GDM1 (cell line): Measurements from ENCODE around the gene VGLL3.

ENCODE experiments used
- DNase-seq: peaks from one replicate; lab custom pipeline; 2025; lab: John Stamatoyannopoulos, UW

The VGLL3 gene

DNA sequence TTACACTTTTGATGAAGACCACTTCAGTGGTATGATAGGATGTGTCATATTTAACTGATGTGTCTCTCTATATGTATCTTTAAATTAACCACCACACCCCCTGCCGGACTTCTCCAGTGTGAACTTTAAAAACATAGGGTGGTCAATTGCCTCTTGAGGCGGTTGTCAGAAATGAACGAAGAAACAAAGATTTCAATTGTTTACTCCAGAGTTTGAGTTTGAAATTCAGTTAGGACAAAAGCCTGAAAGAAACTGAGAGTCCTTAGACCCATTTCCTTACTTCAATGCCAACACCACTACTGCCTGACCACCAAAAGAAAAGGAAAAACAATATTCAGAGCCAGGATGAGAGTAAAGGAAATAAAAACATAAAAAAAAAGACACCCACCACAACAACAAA is 40.2 kb downstream of the VGLL3 start:
- no peak for DNase-seq

DNA sequence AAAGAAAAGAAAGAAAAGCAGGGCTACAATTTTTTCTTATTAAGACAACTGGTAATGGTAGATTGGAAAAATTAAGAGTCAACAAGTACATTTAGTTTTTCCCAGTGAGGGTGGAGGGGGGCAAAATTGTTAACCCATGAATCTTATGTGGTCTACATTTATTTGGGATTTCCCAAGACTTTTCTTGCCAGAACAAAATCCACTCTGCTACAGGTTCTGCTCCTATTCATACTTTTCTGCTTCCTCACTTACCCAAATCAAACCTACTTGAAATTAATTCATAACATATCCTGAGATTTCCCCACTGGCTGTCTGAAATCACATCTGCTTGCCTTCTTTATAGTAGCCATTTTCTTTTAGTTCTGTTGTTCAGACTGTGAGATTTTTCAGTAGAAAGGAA is 41.1 kb downstream of the VGLL3 start:
- DNase-seq, result no peak

DNA sequence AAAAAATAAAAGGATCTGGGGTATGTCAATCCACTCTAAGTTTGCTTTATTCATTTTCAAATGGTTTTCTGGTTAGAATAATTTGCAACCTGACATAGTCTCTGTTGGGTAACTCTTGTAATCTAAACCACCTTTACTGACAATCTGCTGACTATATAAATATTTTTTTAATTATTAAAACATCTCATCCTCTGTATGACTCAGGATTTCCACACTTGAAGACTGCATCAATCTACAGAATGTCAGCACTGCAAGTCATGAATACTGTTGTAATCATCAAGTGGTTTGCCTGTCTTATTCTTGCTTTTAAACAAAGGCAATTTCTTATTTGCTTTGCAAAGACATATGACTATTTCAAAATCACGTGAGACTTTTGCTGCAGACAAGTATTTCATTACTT is 42.1 kb downstream of the VGLL3 start:
- DNase-seq, result no peak

DNA sequence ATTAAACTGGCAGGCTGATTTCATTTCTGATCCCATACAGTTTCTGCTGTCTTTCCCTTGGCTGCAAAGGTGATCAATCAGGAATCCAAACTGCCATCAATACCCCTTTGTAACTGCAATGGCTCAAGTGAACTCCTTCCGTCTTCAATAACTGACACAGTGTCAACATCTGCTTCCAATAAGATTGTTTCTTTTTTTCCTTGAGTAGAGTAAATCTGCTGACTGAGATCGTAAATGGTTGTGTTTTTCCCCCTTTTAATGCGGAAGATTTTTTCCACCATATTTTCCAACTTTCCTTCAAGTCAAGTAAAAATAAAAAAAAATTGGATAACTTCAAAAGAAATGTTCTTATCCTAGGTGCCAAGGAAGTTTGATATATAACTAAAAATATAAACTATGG is 48.7 kb downstream of the VGLL3 start:
- no peak for DNase-seq

DNA sequence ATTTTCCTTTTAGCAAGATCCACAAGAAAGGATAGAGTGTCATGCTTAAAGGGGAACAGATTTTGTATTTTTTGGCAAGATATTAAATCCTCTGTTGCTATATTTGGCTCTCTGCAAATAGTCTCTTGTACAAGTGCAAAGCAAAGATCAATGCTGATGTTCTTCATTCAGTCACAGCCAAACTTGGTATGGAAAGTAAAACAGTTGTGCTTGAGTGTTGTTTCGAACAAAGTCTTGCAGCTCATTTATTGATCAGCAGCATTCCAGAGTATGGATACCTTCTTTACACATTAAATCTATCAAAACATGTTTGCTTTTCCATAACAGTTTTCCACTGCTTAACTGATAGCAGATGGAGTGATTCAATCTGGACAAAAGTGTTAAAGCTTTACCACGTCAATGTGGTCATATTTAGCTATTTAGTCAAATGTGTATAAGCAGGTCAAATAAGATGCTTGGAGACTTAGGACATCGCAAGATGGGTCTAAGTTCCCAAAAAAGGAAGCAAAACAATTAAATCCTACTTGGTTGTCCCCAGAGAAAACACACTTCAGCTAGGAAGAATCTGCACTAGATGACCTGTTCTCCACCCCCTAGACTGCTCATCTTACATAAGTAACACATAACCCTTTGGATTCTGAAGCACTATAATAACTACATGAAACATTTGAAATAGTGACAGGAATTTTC is 52.4 kb downstream of the VGLL3 start:
- no peak for DNase-seq

DNA sequence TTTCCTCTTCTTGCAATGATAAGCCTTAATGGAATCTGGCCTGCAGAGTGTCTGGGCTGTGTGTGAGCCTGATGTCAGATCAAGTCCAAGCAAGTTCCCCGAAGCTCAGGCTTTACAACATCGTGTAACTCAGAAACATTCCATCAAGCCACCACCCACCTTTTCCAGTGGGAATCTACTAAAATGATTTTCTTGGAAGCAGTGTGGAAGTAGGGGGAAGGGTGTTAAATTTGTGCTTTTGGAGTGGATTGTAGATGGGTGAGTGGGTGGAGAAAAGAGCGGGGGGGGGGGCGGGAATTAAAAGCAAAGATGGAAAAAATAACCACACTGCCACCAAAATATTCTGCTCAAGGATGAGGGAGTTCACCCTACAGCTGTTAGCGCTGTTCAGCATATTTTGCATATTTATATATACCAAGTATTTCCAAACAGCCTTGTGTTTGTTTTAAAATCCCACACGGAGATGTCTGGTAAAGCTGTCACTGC is 53.6 kb downstream of the VGLL3 start:
- DNase-seq, result no peak

DNA sequence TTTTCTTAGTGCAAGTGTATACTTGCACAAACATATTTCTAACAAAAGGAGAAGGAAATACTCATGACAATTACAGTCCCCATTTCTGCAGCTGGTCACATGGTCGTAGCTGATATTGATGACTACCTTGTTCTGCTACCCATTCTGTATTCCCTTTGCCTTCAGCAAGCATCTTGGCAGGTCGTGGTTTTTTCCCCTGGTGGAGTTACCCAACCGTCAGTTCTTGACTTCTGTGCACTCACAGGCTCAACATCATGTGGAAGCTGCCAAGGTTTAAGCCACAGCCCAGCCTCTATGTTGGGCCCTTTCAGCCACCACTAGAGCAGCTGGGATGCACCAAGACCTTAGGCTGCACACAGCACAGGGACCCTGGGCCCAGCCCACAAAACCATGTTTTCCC is 56.1 kb downstream of the VGLL3 start:
- no peak for DNase-seq

DNA sequence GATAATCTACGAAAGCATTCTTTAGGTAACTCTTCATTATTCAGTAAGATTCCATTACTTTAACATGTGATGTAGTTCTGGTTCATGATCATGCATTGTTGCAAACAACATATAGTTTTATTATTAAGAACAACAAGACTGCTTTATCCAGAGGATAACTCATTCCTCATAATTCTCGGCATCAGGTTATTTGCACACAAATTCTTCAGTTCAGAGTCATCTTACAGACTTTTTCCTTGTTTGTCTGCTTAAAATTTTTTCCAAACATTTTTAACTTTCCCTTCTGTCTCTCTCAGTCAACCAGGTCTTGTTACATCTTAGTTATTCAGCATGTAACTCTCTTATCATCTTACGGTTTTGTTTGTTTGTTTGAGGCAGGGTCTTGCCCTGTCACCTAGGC is 60.1 kb downstream of the VGLL3 start:
- DNase-seq, result no peak

DNA sequence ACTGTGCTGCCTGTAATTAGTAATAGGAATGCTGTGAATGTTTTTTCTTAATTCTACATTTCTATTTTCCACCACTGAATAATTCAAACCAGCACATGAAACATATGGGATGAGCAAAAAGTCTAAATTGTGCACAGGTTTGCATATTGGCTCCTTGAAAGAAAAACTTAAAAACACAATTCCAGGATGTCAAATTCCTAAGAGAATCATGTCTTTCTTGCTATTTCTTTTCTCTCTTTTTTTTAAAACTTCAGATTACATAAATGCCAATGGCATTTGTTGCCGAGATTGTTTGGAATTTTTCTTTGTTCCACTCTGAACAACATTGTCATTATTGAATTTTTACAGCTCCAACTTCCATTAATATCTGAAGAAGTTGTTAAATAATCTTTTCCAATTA is 60.8 kb downstream of the VGLL3 start:
- DNase-seq, result no peak

DNA sequence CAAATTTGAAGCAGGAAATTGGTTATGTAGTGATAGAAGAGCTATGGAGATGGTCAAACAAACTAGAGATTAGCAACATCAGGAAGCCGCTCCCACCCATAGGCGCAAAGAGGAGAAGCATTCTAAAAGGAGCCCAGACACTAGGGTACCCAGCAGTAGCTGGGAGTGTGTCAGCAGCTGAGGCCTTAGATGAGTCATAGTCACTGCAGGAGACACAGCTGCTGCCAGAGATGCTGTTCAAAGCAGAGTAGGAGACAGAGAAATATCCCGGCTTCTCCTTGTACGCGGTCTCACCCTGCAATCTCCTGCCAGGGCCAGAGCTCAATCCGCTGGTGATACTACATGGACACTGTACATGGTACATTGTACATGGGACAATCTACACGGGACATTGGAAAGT is 61.9 kb downstream of the VGLL3 start:
- DNase-seq, result no peak

DNA sequence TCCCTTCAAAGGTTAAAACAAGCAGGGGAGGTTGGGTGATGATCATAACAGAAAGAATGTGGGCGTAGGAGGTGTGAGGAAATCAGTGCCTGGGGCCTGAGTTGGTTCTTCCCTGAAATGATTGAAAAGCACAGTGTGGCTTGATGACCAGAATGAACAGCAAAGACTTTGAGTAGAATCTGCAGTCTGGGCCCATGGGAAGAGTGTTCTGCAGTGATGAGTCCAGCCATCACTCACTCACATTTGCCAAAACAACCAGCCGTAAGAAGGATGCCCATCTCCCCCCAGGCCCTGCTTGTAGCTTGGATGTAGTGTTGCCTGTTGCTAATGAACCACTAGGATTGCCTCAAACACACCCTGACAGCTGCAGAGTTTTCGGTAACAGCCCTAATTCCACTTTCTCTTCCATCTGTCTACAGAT is 67.9 kb downstream of the VGLL3 start:
- DNase-seq, result no peak

DNA sequence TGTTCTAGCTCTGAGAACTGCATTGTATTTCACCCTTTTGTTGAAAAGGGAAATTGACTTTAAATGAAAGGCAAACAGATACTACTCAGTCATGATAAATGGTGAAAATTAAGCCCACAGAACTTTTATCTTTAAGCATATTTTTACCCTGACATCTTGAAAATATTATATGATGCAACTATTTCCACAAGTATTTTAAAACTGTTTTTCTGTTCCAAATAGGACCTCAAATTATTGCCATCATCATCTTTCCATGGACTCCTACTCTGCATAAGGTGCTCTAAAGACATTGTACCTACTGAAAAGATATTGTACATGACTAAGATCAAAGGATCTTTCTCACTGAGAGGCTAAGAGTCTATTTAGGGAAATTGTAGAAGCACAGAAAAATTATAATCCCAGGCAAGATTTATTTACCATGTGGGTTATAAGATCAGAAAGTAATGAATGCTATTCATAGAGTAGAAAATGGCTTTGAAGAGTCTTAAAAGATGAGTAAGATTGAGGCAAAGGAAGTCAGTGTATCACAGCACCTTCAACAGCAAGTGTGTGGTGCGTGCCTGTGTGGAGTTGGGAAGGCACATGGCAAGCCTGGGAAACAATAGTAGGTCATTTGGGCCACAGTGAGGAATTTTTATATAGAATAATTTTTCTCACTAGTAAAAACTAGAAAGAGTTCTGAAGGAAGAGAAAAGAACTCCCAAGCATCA is 68.8 kb downstream of the VGLL3 start:
- no peak for DNase-seq

DNA sequence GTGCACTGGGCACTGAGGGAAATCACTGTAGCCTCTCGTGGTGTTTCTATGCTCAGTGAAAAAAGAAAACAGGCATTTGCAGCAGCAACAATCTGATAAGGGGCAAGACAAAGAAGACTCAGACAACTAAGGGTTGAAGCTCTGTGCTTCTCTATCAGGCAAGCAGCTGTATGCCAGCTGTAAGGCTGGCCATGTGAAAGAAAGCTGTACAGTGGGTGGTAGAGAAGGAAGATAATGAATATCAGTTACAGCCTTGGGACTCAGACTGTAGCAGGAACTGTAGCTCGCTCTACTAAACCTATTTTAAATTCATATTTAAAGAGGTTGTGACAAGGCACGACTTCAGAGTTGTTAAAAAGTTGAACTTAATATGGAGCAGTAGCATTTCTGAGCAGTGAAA is 76.3 kb downstream of the VGLL3 start:
- DNase-seq, result no peak

DNA sequence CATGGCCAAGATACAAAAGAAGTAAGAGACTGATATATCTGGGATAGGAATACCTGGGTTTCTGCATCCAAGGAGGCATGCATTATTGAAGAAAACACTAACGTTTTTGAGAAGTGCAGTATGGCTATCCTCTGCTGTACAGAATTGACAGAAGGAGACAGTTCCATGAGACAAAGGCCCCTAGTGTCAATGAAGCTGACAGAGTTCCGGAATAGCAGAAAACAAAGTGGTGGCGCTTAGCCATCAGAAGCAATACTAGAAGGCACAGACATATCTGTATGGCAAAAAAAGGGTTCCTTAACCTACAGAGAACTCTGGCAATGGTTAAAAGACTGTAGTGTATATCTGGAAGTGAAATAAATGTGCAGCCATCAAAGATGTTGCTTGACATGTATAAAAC is 77.8 kb downstream of the VGLL3 start:
- no peak for DNase-seq

DNA sequence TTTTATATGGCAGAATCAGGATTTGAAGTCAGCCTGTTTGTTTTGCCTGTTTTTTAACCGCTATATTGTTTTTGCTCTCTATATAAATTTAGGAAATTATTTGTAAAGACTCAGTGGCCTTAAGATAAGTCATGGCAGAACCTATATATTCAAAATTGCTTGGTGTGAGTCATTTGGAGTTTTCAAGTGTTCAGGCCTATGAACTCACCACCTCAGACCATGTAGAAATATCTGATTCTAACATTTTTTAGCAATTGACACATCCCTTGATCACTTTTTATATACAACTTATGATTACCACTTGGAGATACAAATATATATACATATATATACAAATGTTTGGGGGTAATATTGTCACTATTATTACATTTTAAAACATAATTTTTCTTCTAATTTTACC is 95.7 kb downstream of the VGLL3 start:
- DNase-seq, result no peak

DNA sequence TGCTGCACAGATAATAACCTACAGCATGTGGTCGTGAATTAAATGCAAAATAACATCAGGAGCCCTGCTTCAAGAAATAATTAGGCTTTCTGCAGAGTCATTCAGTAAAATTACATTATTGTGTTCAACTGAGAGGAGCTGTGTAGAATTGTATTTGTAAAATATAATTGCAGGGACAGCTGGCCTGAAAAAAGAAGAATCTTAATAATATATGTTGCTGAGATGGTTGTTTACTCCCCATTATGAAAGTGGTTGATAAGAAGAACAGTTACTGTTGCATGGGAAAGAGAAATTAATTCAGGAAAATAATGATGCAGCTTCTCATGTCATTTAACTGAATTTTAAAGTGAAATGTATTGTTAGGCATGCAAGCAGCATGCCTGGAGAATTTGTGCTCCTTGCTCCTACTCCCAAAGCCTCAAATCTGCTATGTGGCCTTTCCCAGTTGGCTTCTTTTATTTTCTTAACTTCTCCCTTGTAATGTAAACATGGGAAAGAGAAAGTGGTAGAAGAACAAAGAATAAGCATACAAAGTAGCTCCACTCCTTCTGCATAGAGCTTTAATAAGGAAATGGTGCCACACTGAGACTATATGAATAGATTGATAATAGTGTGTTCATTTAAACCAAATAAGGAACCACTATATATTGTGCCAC is 100.1 kb downstream of the VGLL3 start:
- DNase-seq, result no peak
